Measurements from ENCODE around the gene ADGRV1.

ADGRV1 gene

GRCh38 chr5:91074615-91075014 is 516.0 kb downstream of the ADGRV1 start:
- DNase-seq (ENCODE audit: low read depth): peak; percentile 82

DNA sequence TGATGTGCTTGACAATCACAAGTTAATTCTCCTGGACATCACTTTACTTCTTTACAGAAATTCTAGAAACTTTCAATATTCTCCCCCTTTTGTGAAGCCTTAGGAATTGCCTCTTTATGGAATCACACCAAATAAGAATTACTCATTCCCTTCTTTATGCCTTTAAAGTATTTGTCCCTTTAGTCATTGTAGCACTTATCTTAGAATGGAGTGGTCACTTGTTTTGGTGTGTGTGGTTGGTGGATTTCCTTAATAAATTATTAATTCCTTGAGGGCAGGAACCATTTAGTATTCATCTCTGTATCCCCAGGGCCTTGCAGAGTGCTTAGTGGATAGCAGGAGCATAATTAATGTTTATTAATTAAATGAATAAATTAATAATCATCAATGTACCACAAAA is 517.5 kb downstream of the ADGRV1 start:
- DNase-seq (ENCODE audit: low read depth): no peak

GRCh38 chr5:91077623-91078022 is 519.0 kb downstream of the ADGRV1 start:
- no peak for DNase-seq (ENCODE audit: low read depth)

- DNase-seq (ENCODE audit: low read depth): no peak
These were observed 520.4 kb downstream of the ADGRV1 start for GRCh38 chr5:91079037-91079436.

- no peak for DNase-seq (ENCODE audit: low read depth)
These were observed 531.2 kb downstream of the ADGRV1 start for GRCh38 chr5:91089758-91090157.

DNA sequence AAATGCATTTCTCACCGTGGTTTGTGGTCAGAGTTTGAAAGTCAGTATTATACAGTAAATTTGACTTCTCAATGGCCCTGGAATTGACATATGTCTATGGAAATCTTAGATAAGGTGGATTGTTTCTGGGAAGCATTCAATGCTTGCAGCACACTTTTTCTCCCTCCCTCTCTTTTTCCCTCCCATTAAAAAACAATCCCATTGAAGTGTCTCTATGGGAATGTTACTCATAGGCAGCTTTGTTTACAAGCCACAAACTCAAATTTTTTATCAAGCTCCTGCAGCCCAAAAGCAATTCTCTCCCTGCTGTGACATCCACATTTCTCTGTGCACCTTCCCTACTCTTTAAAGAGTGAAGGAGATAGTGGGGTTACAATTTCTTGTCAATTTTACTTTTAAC is 532.4 kb downstream of the ADGRV1 start:
- no peak for DNase-seq (ENCODE audit: low read depth)

DNA sequence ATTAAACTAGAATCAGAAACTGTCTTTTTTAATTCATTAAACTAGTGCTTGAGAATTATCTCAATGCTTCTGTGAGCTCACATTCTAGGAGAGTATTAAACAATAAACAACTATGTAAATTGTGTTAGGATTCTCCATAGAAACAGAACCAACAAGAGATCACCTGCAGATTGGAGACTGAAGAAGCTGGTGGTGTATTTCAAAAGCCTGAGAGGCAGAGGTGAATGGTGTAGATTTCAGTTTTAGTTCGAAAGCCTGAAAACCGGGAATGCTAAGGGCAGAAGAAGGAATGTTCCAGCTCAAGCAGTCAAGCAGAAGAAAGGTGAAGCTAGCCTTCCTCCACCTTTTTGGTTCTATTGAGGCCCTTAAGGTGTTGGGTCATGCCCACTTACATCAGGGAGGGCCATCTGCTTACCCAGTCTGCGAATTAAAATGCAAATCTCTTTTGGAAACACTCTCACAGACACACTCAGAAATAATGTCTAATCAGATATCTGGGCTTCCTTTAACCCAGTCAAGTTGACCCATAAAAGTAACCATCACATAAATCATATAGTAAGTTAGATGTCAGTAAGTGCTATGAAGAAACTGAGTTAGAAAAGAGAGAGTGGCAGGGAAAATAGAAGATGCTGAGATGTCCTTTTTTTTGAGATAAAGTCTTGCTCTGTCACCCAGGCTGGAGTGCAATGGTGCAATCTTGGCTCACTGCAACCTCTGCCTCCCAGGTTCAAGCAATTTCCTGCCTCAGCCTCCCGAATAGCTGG is 533.1 kb downstream of the ADGRV1 start:
- no peak for DNase-seq (ENCODE audit: low read depth)

DNA sequence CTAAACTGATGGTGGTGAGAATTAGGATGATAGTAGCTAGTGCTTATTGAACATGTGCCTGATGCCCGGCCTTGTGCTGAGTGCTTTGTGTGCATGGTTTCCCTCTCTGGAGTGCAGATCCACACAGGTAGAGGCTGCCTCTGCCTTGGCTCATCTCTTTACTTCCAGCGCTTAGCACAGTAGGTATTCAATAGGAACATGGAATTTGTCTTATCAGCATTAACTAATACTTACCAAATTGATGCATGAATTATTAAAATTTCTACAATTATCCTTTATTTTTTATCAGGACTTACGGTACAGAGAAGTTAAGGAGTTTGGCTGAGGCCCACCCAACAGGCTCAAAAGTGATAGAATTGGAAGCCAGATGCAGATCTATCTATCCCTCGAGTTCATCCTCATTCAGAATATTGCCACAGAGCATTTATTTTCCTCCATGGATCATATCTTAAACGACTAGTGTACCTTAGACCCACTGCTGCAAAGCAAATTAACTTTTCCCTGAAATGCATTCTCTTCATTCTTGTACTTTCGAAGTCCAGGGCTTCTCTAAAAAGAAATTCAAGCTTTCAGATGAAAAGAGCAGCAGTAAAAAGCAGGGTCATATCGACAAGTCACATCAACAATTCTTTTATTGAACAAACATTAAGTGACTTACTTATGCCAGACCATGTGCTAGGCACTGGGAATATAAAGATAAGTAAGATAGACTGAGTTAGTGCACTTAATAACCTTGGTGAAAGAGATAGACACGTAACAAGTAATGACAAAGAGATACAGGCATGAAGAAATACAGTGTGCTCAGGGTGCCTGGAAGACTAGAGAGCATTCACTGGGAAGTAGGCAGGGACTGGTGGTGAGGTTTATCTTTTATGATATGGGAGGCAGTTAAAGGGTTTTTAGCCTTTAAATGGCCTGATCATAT is 534.5 kb downstream of the ADGRV1 start:
- no peak for DNase-seq (ENCODE audit: low read depth)

- DNase-seq (ENCODE audit: low read depth): no peak
These were observed 536.7 kb downstream of the ADGRV1 start for GRCh38 chr5:91095313-91095712.

DNA sequence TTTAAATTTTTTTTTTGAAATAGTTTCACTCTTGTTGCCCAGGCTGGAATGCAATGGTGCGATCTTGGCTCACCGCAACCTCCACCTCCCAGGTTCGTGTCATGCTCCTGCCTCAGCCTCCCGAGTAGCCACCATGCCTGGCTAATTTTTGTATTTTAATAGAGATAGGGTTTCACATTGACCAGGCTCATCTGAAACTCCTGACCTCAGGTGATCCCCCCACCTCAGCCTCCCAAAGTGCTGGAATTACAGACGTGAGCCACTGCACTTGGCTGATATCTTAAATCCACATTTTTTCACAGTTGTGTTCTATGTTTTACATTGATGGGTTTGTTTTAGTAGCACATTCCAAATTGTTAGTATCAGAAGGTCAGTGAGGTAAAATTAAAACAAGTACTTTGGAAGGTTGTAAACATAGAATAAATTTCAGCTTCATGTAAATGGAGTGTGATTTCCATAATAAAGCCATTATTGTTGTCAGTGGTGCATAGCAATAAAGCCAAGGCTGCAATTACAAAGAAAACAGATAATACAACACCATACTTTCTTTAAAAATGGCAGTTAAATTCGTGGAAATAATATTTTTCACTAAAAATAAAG is 537.3 kb downstream of the ADGRV1 start:
- no peak for DNase-seq (ENCODE audit: low read depth)

GRCh38 chr5:91098541-91098940 is 539.9 kb downstream of the ADGRV1 start:
- DNase-seq (ENCODE audit: low read depth): no peak

- DNase-seq (ENCODE audit: low read depth): peak; percentile 69
These were observed 543.2 kb downstream of the ADGRV1 start for GRCh38 chr5:91101600-91102379.

- peak; percentile 54 for DNase-seq (ENCODE audit: low read depth)
These were observed 544.9 kb downstream of the ADGRV1 start for GRCh38 chr5:91103353-91104061.

- DNase-seq (ENCODE audit: low read depth): no peak
These were observed 545.5 kb downstream of the ADGRV1 start for GRCh38 chr5:91104062-91104448.

DNA sequence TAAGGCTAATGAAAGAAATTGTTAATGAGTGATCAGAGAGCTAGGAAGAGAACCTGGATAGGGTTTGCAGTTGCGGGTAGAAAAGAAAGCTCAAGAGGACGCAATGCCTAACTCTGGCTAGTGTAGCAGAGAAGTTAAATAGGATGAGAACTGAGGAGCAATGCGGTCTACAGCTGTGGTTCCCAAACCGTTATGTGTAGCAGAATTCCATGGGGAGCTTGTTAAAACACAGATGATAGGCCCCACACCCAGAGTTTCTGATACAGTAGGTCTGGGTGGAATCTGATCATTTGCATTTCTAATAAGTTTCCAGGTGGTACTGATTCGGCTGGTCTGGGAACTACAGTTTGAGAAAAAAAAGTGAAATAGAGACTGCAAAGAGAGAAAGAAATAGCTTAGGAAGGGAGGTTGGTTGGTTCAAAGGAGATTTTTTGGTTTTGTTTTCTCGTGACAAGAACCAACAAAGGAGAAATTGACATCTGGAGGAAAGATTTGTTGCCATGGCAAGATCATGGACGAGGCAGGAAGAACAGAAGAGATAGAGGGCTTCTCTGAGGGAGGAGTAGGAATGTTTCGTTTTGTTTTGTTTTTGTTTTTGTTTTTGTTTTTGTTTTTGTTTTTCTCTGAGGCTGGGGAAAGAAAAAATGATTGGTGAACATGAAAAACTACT is 548.4 kb downstream of the ADGRV1 start:
- no peak for DNase-seq (ENCODE audit: low read depth)

- peak; percentile 42 for DNase-seq (ENCODE audit: low read depth)
These were observed 551.0 kb downstream of the ADGRV1 start for GRCh38 chr5:91109634-91110033.

DNA sequence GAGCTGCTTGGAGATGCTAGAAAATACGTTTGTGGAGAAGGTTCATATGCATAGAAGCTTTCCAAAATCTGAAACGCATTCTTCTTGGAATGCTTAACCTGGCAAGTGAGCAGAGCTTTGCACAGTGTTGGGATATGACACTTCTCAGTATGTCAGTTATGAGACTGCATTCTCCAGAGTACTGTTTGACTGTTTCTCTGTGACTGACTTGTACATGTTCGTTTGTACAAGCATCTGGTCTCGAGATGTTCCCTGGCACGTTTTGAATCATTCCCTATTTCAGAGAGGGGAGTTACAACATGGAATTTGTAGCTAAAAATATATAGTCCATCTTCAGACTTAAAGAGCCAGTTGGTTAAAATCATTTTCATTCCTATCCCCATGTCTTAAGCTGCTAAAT is 552.1 kb downstream of the ADGRV1 start:
- DNase-seq (ENCODE audit: low read depth): no peak

- no peak for DNase-seq (ENCODE audit: low read depth)
These were observed 553.1 kb downstream of the ADGRV1 start for GRCh38 chr5:91111473-91112238.

DNA sequence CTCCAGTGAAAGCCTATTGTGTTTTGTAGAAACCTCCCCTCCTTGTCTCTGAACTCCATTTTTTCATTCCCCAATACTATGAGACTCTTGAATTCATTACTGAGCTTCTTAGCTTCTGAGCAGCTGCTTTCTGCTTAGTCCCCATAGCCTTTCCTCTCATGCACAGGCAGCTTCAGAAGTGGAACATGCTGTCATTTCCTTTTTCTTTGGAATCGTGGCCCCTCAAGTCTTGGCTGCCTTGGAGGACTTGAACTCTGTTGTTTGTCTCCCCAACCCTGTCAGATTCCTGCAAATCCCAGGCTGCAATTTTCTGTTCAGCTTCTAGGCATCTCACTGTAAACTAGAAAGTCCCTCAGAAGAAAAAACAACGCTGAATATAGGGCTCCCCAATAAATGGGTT is 556.1 kb downstream of the ADGRV1 start:
- no peak for DNase-seq (ENCODE audit: low read depth)

DNA sequence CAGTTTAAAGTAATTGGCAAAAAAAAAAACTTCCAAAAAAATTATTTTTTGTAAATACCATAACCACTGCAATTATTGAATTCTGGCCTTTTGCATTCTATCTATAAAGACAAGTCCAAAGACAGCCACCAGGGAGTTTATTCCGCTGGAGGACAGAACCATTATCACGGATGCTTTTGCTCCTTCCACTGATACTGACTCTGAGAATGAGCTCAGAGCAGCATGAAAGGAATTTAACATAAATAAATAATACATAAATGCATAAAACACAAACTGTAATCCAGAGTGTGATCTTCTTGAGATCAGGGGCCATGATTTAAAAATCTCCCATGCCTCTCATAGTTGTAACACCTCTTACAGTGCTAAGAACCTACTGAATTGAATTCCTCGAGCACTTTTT is 559.8 kb downstream of the ADGRV1 start:
- no peak for DNase-seq (ENCODE audit: low read depth)

Data from stromal cell of bone marrow (primary cell).